Aorta (tissue), 5 donors: ENCODE data around the gene SPATA31C2. TPM values are rescaled to one million over a fixed set of nuclear protein-coding genes. Genes with fewer than 3 reads are reported as not detected.
"Not testable (repeated sequence)": the region's sequence is repeated elsewhere in the genome, so short reads cannot be mapped to it uniquely, and the experiment has no call there.

Source experiments
- ATAC-seq: fragments of 200-7000 bp; cut with Tn5 transposase; one replicate; pipeline ENCODE4 v1.9.1; 2022; ENCODE audit warnings: moderate library complexity; ENCODE audit not compliant: low FRiP score
- DNase-seq, 2 donors: peaks; one replicate each; pipeline ENCODE4 v3.0.0-alpha.2; 2020
- H3K27ac ChIP-seq, 2 donors: one replicate each; pipeline ENCODE4 v1.5.1; 2013; ENCODE audit warnings: low read length in 2 of 2, mild to moderate bottlenecking in 2 of 2, moderate library complexity in 2 of 2, control low read depth in 1 of 2, inconsistent platforms in 1 of 2, low read depth in 1 of 2
- H3K27me3 ChIP-seq, 2 donors: one replicate each; pipeline ENCODE4 v1.6.1; 2013; ENCODE audit warnings: control low read depth in 1 of 2, low read length in 1 of 2, mild to moderate bottlenecking in 1 of 2, moderate library complexity in 1 of 2; ENCODE audit not compliant: insufficient read depth in 2 of 2, control insufficient read depth in 1 of 2
- H3K36me3 ChIP-seq, 2 donors: one replicate each; pipeline ENCODE4 v1.6.1; 2013; ENCODE audit warnings: control low read depth in 1 of 2, low read length in 1 of 2, mild to moderate bottlenecking in 1 of 2; ENCODE audit not compliant: insufficient read depth in 2 of 2, control insufficient read depth in 1 of 2
- H3K4me1 ChIP-seq, 2 donors: one replicate each; pipeline ENCODE4 v1.6.1; 2013; ENCODE audit warnings: low read length in 2 of 2, control low read depth in 1 of 2, mild to moderate bottlenecking in 1 of 2, moderate library complexity in 1 of 2; ENCODE audit not compliant: insufficient read depth in 2 of 2, control insufficient read depth in 1 of 2
- H3K4me3 ChIP-seq, 2 donors: one replicate each; pipeline ENCODE4 v1.5.1; 2013; ENCODE audit warnings: low read length in 2 of 2, control low read depth in 1 of 2, mild to moderate bottlenecking in 1 of 2
- H3K9me3 ChIP-seq: one replicate; pipeline ENCODE4 v1.6.1; 2013; ENCODE audit warnings: mild to moderate bottlenecking, low read length; ENCODE audit not compliant: control insufficient read depth
- WGBS, 2 donors: extraction: QIAGEN DNeasy Blood & Tissue Kit; methylation state at CpG; one replicate each; pipeline ENCODE4 v1.1.7; 2013; 5-methylcytosine and 5-hydroxymethylcytosine counted together
- intact Hi-C, 2 donors: fragments of 100-400 bp; cut with DNase I; formaldehyde crosslinking; loops; one replicate each; pipeline versions ENCODE4 v1.14.2 to v1.15.0; 2022
- long read RNA-seq, 2 donors: library from polyadenylated mRNA; unstranded; transcript quantifications; one replicate each; pipeline ENCODE4 v2.0.0, GENCODE V29; 2020 to 2021
- polyA plus RNA-seq, 2 donors: library from polyadenylated mRNA; stranded (reverse); fragments of 200-250 nt; gene quantifications; one replicate each; pipeline ENCODE4 v1.2.3, GENCODE V29; 2013
- total RNA-seq, 2 donors: library from RNA; stranded (reverse); fragmentation: NEBNext Ultra II Directional; extraction: Animal tissue kit (Norgen Biotek cat#: 25700); gene quantifications; one replicate each; pipeline ENCODE4 v1.2.1, GENCODE V29; 2021
- donor health status: healthy with polysubstance abuse.
- donor health status: Bipolar disorder and iron deficiency.
- donor health status: DM: no; HTN: no; CAD: no.
- donor health status: DM: no; HTN: no; CAD: no.
- donor health status: DM: yes; HTN: yes; CAD: no.

SPATA31C2 gene
- not detected for total RNA-seq
- polyA plus RNA-seq = not detected
- long read RNA-seq, donor 1 = 0 reads
- long read RNA-seq, donor 2 = 0 reads

DNA sequence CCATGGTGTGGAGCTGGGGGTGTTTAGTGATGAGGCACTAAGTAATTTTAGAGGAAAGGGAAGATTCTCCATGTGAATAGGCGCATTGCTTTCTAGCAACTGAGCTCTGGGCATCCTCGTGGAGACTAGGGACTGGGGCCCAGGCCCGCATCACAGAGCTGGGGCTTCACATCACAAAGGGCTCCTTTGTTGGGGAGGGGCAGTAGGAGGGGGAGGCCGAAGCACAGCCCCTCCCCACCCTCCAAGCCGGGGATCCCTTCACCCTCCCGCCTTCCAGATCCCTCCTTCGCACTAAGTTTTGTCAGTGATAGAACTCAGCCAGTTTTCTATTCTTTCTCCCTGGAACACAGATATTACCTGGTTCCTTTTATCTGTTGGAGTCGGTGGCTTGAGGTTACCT, at the start of gene SPATA31C2:
Gene SPATA31C2, minus strand, starts transcription at position 101 of the 400 bp plus-strand sequence. Its CDS starts 29 bp downstream, at position 72.
- H3K9me3 ChIP-seq, intact Hi-C loops, H3K4me1 ChIP-seq, H3K36me3 ChIP-seq, H3K27ac ChIP-seq, H3K4me3 ChIP-seq, DNase-seq, ATAC-seq, H3K27me3 ChIP-seq: not testable (repeated sequence)
- 70 to 75% methylated on average over 1 of the region's 8 CpGs for WGBS, 2 donors

DNA sequence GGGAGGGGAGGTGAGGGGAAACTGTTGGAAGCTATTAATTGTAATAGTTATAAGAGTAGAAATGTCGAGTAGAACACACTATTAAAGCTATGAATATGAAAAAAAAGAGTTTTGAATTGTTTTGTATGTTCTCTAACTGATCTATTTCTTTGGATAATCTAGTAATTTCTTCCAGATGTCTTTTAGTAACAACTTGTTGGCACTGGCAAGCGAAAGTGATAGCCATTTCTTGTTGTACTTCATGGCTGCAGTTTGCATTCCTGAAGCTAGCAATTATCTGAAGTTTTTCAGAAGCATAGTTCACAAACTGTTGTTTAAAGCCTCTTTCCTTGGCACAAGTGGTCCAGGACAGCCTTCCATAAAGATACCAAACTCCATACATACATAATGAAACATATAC, 49.4 kb upstream of the SPATA31C2 start:
- WGBS, 2 donors = 36 to 41% methylated on average over 2 of the region's 2 CpGs

DNA sequence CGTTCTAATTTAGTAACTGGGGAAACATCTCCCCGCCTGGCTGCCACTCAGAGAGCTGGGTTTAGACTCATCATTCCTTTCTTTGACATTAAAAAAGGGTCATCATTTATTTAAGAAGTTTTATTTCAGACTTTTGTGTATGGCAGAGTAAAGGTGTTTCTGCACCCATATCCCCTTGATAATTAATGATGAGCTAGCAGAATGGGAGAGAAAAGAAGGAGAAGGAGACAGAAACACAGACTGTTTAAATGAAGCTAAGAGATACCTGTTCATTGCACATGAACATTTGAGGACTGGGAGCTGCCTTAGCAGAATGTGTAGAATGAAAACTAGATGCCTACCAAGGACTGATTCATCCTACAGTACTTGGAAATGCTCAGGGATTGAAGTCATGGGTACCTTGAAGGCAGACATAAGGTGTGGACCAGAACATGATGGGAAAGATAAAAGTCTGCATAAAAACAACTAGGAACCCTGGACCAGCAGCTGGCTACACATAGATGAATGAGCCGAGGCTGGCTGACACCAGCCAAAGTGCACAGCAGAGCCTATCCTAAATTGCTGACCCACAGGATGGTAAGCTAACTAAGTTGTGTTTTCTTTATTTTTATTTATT, 48.3 kb upstream of the SPATA31C2 start:
- Histone ChIP-seq H3K4me1 (no peaks in the 10 kb centered on the region), H3K9me3 (peaks cover 1% of the 10 kb centered on the region), H3K27me3 (no peaks in the 10 kb centered on the region), H3K36me3 (no peaks in the 10 kb centered on the region), H3K4me3 (no peak overlapping the region), H3K27ac (no peak overlapping the region)
- intact Hi-C loops = no loop called here
- no peak for ATAC-seq
- no peak for DNase-seq
- WGBS, 2 donors = 94 to 95% methylated on average over 3 of the region's 3 CpGs

More for the DNA sequence above, 49.4 kb upstream of the SPATA31C2 start:
- intact Hi-C loops = no loop called here
- Histone ChIP-seq H3K27ac (no peak overlapping the region), H3K9me3 (peaks cover 1% of the 10 kb centered on the region), H3K4me3 (no peak overlapping the region), H3K27me3 (no peaks in the 10 kb centered on the region), H3K4me1 (no peaks in the 10 kb centered on the region), H3K36me3 (no peaks in the 10 kb centered on the region)
- DNase-seq (no peak), ATAC-seq (no peak)

DNA sequence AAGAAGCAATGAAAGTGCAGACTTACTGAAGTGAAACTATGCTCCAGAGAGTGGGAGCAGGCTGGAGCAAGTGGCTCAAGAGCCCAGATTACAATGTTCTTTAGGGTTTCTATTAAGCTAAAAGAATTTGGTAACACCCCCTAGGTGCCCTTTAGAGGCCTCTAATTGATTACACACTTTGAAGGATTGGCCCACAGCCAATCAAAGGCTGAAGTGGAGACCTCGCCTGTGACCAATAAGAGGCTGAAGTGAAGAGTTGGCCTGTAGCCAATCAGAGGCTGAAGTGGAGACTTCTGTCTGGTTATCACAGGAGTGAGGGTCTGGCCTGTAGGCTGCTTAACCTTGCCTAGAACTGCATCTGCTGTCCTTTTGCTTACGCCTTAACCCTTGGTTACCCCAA, 46.7 kb upstream of the SPATA31C2 start:
- intact Hi-C loops = no loop called here

DNA sequence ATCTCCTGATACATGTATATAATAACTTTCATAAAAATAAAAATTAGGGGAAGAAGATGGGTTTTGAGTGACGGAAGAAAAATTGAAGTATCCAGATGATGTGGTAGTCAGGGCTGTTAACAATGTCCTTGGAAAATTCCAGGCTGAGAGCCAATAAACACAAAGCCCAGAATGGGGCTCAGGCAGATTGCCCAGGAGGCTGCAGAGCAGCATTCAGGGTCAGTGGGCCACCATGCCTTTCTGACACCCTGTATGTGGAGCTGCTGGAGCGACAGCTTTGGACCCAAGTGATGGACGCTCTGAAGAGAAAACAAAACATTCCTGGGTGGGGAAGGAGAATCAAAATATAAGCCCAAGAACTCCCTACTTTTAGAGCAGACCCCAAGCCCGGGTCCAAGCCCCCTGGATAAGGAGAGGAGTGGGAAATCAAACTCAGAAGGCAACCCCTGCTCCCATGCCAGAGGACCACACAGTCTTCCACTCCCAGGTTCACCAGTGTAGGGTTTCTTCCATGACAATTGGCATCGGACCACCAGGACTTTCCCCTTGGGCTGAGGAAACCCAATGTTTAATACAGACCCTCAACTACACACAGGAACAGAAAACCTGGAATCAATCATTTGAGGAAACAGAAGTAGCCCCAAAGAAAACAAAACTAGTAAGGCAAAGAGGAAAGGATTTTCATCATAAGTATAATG, 45.7 kb upstream of the SPATA31C2 start:
- Histone ChIP-seq H3K27me3 (no peaks in the 10 kb centered on the region), H3K4me3 (no peak overlapping the region), H3K36me3 (no peaks in the 10 kb centered on the region), H3K4me1 (no peaks in the 10 kb centered on the region), H3K27ac (no peak overlapping the region), H3K9me3 (no peaks in the 10 kb centered on the region)
- WGBS, 2 donors = 30 to 39% methylated on average over 5 of the region's 5 CpGs
- ATAC-seq (no peak), DNase-seq (no peak)
- intact Hi-C loops = no loop called here

More for the DNA sequence above, 46.7 kb upstream of the SPATA31C2 start:
- Histone ChIP-seq H3K27me3 (no peaks in the 10 kb centered on the region), H3K27ac (no peak overlapping the region), H3K36me3 (no peaks in the 10 kb centered on the region), H3K9me3 (peaks cover 1% of the 10 kb centered on the region), H3K4me1 (no peaks in the 10 kb centered on the region), H3K4me3 (no peak overlapping the region)
- no peak for ATAC-seq
- no peak for DNase-seq
- WGBS, 2 donors = 81 to 83% methylated on average over 2 of the region's 2 CpGs

DNA sequence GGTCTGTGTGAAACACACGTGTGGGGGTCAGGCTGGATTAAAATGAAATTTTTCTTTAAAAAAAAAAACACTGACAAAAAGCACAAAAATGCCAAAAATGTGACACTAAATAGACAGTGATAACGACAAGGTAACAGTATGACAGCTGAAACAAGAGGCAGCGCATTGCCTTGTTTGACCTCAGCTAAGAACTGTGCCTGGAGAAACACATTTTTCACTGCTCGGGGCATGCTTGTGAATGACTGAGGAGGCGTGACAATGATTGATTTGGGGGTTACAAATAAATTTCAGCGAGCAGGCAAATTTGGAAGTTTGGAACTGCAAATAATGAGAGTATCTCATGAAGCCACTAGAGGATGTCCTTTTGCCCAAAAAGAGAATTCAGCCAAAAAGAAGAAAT, 44.2 kb upstream of the SPATA31C2 start:
- Histone ChIP-seq H3K27me3 (no peaks in the 10 kb centered on the region), H3K4me3 (no peak overlapping the region), H3K36me3 (no peaks in the 10 kb centered on the region), H3K4me1 (no peaks in the 10 kb centered on the region), H3K9me3 (no peaks in the 10 kb centered on the region), H3K27ac (no peak overlapping the region)
- ATAC-seq (no peak), DNase-seq (no peak)
- 40 to 44% methylated on average over 6 of the region's 6 CpGs for WGBS, 2 donors
- intact Hi-C loops = no loop called here

DNA sequence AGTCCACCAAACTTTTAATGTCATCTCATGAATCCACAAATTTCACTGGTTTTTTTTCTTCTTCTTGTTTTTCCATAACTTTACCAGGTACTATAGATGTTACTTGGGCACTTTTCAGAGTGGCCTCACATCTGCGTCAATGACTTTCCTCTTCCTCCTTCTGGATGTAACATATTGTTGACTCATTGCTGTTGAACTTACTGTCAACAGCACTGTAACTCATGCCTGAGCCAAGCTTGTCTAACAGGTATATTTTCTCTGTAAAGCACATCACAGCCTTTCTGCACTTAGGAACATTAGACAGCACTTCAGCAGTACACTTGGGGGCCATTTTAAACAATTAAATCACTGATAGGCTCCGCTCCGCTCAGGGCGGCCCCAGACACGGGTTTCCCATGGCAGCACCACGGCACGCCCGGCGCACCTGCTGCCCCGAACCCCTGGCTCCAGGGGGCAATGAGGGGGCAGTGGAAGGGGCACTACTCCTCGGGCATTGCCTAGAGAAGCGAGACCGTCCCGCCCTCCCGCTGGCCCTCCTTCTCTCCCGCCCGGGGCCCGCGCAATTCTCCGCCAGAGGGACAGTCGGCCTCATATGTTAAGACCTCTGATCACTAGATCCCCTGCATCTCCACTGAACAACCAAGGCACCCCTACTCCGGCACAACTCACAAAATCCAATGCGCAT, 41.9 kb upstream of the SPATA31C2 start:
- no peaks in the 10 kb centered on the region for H3K4me1 ChIP-seq
- no peaks in the 10 kb centered on the region for H3K27me3 ChIP-seq
- no peak overlapping the region for H3K4me3 ChIP-seq
- WGBS, 2 donors = 81 to 91% methylated on average over 22 to 23 of the region's 23 CpGs
- no peak overlapping the region for H3K27ac ChIP-seq
- intact Hi-C loops = no loop called here
- no peak for ATAC-seq
- DNase-seq = no peak
- H3K9me3 ChIP-seq = peaks cover 2% of the 10 kb centered on the region
- no peaks in the 10 kb centered on the region for H3K36me3 ChIP-seq

DNA sequence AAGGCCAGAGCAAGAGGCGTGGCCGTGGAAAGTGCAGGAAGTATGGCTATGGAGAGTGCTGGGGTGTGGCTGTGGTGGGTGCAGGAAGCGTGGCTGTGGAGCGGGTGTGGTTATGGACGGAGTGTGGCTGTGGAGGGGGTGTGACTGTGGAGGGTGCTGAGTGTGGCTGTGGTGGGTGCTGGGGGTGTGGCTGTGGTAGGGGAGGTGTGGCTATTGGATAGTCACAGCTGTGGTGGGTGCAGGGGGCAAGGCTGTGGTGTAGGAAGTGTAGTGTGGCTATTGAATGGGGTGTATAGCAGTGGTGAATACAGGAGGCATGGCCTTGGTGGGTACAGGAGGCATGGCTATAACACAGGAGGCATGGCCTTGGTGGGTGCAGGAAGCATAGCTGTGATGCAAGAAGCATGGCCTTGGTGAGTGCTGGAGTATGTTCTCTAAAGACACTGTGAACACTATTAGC, 40.8 kb upstream of the SPATA31C2 start:
- WGBS, 2 donors = 90 to 91% methylated on average over 5 of the region's 5 CpGs
- no peak overlapping the region for H3K4me3 ChIP-seq
- intact Hi-C loops = loop anchor here in 1 of 2 donors (10.0 kb wide), 1 partner anchor 396 kb away; no protein-coding TSS in a partner anchor
- H3K27ac ChIP-seq = no peak overlapping the region
- no peaks in the 10 kb centered on the region for H3K27me3 ChIP-seq
- no peaks in the 10 kb centered on the region for H3K4me1 ChIP-seq
- H3K36me3 ChIP-seq = no peaks in the 10 kb centered on the region
- ATAC-seq = peak; percentile 44
- no peak for DNase-seq
- H3K9me3 ChIP-seq = peaks cover 2% of the 10 kb centered on the region
